GM12878 (cell line): ENCODE data around the gene AIF1L.

Experiments
- CHD1 ChIP-seq: IDR thresholded peaks from 2 replicates; pipeline ENCODE4 v1.6.1; 2012; ENCODE audit warnings: low read depth, low read length, improper control_type of control experiment
- POLR2A ChIP-seq: IDR thresholded peaks from 2 replicates; pipeline ENCODE4 v1.6.1; 2011; ENCODE audit warnings: low read depth, mild to moderate bottlenecking, low read length

DNA sequence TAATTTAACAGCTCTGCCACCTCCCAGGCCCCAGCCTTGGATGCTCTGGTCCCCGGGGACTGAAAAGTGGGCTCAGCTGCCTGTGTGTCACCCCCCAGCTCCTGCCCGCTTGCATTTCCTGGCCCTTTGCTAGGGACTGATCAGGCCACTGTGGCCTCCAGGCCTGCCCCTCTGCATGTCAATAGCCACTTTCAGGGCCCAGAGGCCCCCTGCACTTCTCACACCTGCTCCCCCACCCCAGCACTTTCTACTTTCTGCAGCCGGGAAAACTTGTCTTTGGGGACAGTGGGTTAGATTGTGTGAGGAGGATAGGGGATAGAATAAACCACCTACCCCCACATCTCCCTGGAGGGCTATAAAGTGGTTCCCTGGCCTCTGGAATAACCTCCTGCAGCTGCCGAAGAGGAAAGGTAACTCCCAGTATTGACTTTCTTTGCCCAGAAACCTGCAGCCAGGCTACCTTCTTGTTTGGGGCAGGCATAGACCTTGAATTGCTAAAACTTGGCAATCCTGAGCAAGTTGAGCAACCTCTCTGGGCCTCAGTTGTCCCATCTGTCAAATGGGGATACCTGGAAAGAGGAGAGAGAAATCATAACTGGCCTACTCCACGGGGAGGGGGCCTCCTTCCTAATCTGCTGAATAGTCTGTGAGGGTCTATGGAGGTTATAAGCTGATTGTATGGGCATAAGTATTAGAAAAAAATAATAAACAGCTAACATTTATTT, 7.8 kb downstream of the AIF1L start:
- TF ChIP-seq POLR2A (no peak), CHD1 (no peak)
